Transverse colon (tissue), 4 donors: ENCODE results near the gene IRS4. TPM values are rescaled to one million over a fixed set of nuclear protein-coding genes. Genes with fewer than 3 reads are reported as not detected.

Source experiments
- DNase-seq: peaks from one replicate; pipeline ENCODE4 v3.0.0-alpha.2; 2019
- H3K27ac ChIP-seq, 4 donors: fragments of 200-600 bp; sonication (generic); 2 replicates each; pipeline ENCODE4 v1.5.1; 2016 to 2018; ENCODE audit warnings: inconsistent platforms in 4 of 4
- H3K27me3 ChIP-seq: fragments of 200-600 bp; sonication (generic); 2 replicates; pipeline ENCODE4 v1.5.1; 2017; ENCODE audit warnings: inconsistent platforms
- H3K36me3 ChIP-seq, 4 donors: fragments of 200-600 bp; sonication (generic); 2 replicates each; pipeline ENCODE4 v1.5.1; 2017 to 2019; ENCODE audit warnings: inconsistent platforms in 4 of 4
- H3K4me1 ChIP-seq, 4 donors: fragments of 200-600 bp; sonication (generic); 2 replicates each; pipeline ENCODE4 v1.5.1; 2017 to 2020; ENCODE audit warnings: inconsistent platforms in 4 of 4
- H3K4me3 ChIP-seq, 4 donors: fragments of 200-600 bp; sonication (generic); 1 replicate in 1 of 4; 2 replicates in 3 of 4; pipeline versions ENCODE4 v1.5.1 to v1.6.1; 2017 to 2019; ENCODE audit warnings: inconsistent platforms in 4 of 4
- H3K9me3 ChIP-seq, 2 donors: fragments of 200-600 bp; sonication (generic); 2 replicates each; pipeline ENCODE4 v1.5.1; 2017 to 2019; ENCODE audit warnings: inconsistent platforms in 2 of 2
- EP300 ChIP-seq: sonication (generic); formaldehyde crosslinking; IDR thresholded peaks from one replicate; pipeline ENCODE4 v1.6.1; 2017; ENCODE audit warnings: antibody characterized with exemption, low read depth
- POLR2A ChIP-seq: fragments of 450-650 bp; IDR thresholded peaks from one replicate; pipeline ENCODE4 v1.6.1; 2016; ENCODE audit warnings: antibody characterized with exemption, mild to moderate bottlenecking, moderate library complexity
- POLR2AphosphoS5 ChIP-seq, 3 donors: sonication (generic); formaldehyde crosslinking; IDR thresholded peaks; one replicate each; pipeline ENCODE4 v1.6.1; 2016; ENCODE audit warnings: antibody characterized with exemption in 3 of 3
- WGBS, 2 donors: methylation state at CpG; one replicate each; pipeline ENCODE4 v1.1.5; 2018; ENCODE audit warnings: low coverage in 1 of 2; 5-methylcytosine and 5-hydroxymethylcytosine counted together
- in situ Hi-C, 4 donors: fragments of 200-750 bp; cut with MboI; loops; one replicate each; pipeline versions ENCODE4 v1.15.0 to v1.15.1; 2017; ENCODE audit warnings: low sequenced_read_pairs in 3 of 4, low pct_ligation_motif_present in 1 of 4, low pct_unique_long_range_greater_than_20kb in 1 of 4
- intact Hi-C: fragments of 100-400 bp; cut with DNase I; formaldehyde crosslinking; loops from one replicate; pipeline ENCODE4 v1.15.1; 2023; ENCODE audit warnings: low total_unique reads
- total RNA-seq, 4 donors: library from RNA; depleted of rRNA; stranded (reverse); fragments of >200 nt; gene quantifications; one replicate each; pipeline ENCODE4 v1.1.0, GENCODE V29; 2016
- TF ChIP-seq, protein P1 (sequence below), 5 experiments: fragments of 200-600 bp in 3 of 5; fragments of 450-650 bp in 2 of 5; sonication (generic) in 3 of 5; IDR thresholded peaks; 1 replicate in 2 of 5; 2 replicates in 3 of 5; pipeline ENCODE4 v1.5.1; 2016 to 2017; ENCODE audit warnings: antibody characterized with exemption in 5 of 5, inconsistent platforms in 3 of 5, mild to moderate bottlenecking in 2 of 5, moderate library complexity in 1 of 5

The IRS4 gene
- total RNA-seq, 4 donors from 2014 or later = not detected

DNA sequence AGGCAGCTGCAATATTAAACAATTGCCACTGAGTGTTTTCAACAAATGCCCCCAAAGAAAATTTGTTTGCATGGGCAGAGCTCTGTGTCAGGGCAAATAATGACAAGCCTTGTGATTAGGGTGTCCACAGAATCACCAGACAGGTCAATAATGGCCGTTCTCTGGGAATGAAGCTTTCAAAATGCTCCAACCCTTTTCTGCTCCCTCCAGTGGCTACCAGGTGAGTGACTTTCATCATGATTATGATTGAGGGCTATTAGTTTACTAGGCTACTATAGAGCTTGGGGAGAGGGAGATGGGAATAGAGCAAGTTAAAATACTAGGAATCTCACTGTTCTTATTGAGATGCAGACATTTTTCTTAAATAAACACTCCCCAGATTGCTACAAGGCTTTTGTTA is 23.5 kb downstream of the IRS4 start:
- no peaks in the 10 kb centered on the region for H3K27me3 ChIP-seq
- H3K4me1 ChIP-seq = no peaks in the 10 kb centered on the region
- intact Hi-C loops = loop anchor here (5.0 kb wide), 1 partner anchor 1059 kb away; no protein-coding TSS in a partner anchor
- no peak overlapping the region for H3K4me3 ChIP-seq
- no peaks in the 10 kb centered on the region for H3K9me3 ChIP-seq
- TF ChIP-seq, protein P1, sequence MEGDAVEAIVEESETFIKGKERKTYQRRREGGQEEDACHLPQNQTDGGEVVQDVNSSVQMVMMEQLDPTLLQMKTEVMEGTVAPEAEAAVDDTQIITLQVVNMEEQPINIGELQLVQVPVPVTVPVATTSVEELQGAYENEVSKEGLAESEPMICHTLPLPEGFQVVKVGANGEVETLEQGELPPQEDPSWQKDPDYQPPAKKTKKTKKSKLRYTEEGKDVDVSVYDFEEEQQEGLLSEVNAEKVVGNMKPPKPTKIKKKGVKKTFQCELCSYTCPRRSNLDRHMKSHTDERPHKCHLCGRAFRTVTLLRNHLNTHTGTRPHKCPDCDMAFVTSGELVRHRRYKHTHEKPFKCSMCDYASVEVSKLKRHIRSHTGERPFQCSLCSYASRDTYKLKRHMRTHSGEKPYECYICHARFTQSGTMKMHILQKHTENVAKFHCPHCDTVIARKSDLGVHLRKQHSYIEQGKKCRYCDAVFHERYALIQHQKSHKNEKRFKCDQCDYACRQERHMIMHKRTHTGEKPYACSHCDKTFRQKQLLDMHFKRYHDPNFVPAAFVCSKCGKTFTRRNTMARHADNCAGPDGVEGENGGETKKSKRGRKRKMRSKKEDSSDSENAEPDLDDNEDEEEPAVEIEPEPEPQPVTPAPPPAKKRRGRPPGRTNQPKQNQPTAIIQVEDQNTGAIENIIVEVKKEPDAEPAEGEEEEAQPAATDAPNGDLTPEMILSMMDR (IDR thresholded peaks at IDR 0.05) = no peak
- TF ChIP-seq EP300 (no peak), POLR2A (no peak), POLR2AphosphoS5 (IDR thresholded peaks at IDR 0.05) (no peak)
- in situ Hi-C loops = no loop called here
- 50% methylated on average over 1 of the region's 1 CpG; no CpG with 5 or more reads in 1 of the 2 donors for WGBS, 2 donors
- no peak overlapping the region for H3K27ac ChIP-seq
- H3K36me3 ChIP-seq = no peaks in the 10 kb centered on the region
- DNase-seq = no peak

- Histone ChIP-seq H3K9me3 (no peaks in the 10 kb centered on the region), H3K27me3 (no peaks in the 10 kb centered on the region), H3K36me3 (no peaks in the 10 kb centered on the region), H3K27ac (no peak overlapping the region), H3K4me1 (no peaks in the 10 kb centered on the region), H3K4me3 (no peak overlapping the region)
- no peak for DNase-seq
- TF ChIP-seq EP300 = no peak
- TF ChIP-seq, protein P1 (IDR thresholded peaks at IDR 0.05) = no peak
- no peak for TF ChIP-seq POLR2A
- no peak for TF ChIP-seq POLR2AphosphoS5 (IDR thresholded peaks at IDR 0.05)
- 66% methylated on average over 2 of the region's 2 CpGs; no CpG with 5 or more reads in 1 of the 2 donors for WGBS, 2 donors
- intact Hi-C loops = no loop called here
- in situ Hi-C loops = no loop called here
These were observed 31.5 kb downstream of the IRS4 start for GRCh38 chrX:108704839-108705238.

DNA sequence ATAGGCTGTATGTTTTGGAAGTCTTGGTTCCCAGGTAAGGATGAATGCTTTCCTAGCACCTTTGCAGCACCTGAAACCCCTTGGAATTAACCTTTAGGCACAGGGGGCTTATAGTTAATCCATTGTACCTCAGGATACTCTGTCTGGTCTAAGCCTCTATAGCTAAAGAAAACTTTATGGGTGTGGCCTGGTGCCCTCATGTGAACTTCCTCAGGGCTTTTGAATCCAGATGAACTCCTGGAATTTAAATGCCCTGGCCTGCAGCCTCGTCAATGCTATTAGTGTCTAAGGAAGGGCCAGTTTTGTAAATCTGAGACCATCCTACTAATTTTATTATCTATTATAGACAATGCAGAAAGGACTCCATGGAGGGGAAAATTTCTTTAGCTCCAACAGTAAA is 33.8 kb downstream of the IRS4 start:
- no peak for DNase-seq
- no peaks in the 10 kb centered on the region for H3K27me3 ChIP-seq
- intact Hi-C loops = no loop called here
- no peak overlapping the region for H3K4me3 ChIP-seq
- no peaks in the 10 kb centered on the region for H3K9me3 ChIP-seq
- no peak for TF ChIP-seq POLR2A
- no peak for TF ChIP-seq POLR2AphosphoS5 (IDR thresholded peaks at IDR 0.05)
- no peak for TF ChIP-seq EP300
- TF ChIP-seq, protein P1 (IDR thresholded peaks at IDR 0.05) = no peak
- no peaks in the 10 kb centered on the region for H3K4me1 ChIP-seq
- H3K27ac ChIP-seq = no peak overlapping the region
- WGBS, 2 donors = 19% methylated on average over 1 of the region's 1 CpG; no CpG with 5 or more reads in 1 of the 2 donors
- in situ Hi-C loops = no loop called here
- no peaks in the 10 kb centered on the region for H3K36me3 ChIP-seq

DNA sequence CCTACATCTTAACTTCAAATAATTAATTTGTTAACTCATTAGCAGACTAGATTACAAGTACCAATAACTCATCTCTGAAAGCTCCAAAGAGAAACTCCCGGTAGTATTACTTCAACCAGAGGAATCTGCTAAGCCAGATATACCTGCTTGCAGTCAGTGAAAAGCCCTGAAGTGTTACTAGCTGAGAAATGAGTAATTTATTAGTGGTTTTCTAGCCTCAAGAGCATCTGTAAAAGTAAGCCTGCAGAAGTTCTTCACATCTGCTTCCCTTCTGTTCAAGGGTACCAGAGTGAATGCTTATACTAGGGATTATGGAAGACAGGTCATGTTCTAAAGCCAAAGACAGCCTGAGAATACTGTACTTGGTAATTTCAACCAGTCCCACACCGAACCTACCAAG is 34.7 kb downstream of the IRS4 start:
- 63% methylated on average over 2 of the region's 2 CpGs; no CpG with 5 or more reads in 1 of the 2 donors for WGBS, 2 donors
- Histone ChIP-seq H3K9me3 (no peaks in the 10 kb centered on the region), H3K36me3 (no peaks in the 10 kb centered on the region), H3K4me1 (no peaks in the 10 kb centered on the region), H3K27me3 (no peaks in the 10 kb centered on the region), H3K4me3 (no peak overlapping the region), H3K27ac (no peak overlapping the region)
- DNase-seq = no peak
- intact Hi-C loops (no loop called here), in situ Hi-C loops (no loop called here)
- TF ChIP-seq EP300 (no peak), POLR2AphosphoS5 (IDR thresholded peaks at IDR 0.05) (no peak), POLR2A (no peak)
- TF ChIP-seq, protein P1 (IDR thresholded peaks at IDR 0.05) = no peak
